ENCODE results near the gene COL12A1.

GRCh38 chr6:75147512-75147911 lies 58.3 kb downstream of the COL12A1 start:
- TF ChIP-seq, protein P1, sequence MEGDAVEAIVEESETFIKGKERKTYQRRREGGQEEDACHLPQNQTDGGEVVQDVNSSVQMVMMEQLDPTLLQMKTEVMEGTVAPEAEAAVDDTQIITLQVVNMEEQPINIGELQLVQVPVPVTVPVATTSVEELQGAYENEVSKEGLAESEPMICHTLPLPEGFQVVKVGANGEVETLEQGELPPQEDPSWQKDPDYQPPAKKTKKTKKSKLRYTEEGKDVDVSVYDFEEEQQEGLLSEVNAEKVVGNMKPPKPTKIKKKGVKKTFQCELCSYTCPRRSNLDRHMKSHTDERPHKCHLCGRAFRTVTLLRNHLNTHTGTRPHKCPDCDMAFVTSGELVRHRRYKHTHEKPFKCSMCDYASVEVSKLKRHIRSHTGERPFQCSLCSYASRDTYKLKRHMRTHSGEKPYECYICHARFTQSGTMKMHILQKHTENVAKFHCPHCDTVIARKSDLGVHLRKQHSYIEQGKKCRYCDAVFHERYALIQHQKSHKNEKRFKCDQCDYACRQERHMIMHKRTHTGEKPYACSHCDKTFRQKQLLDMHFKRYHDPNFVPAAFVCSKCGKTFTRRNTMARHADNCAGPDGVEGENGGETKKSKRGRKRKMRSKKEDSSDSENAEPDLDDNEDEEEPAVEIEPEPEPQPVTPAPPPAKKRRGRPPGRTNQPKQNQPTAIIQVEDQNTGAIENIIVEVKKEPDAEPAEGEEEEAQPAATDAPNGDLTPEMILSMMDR (IDR thresholded peaks at IDR 0.05; ENCODE audit: insufficient read depth, low read length): no peak
- TF ChIP-seq POLR2AphosphoS5 (IDR thresholded peaks at IDR 0.05; ENCODE audit: low read depth): no peak
- TF ChIP-seq REST (IDR thresholded peaks at IDR 0.05; ENCODE audit: insufficient replicate concordance, low read depth): no peak
- TF ChIP-seq SPI1 (IDR thresholded peaks at IDR 0.05; ENCODE audit: borderline replicate concordance, low read depth): no peak

Measured in HL-60 (cell line).